22Rv1 (cell line): Measurements from ENCODE around the gene PPP1R15B.

Source experiments
- ZFX ChIP-seq: fragments of 450-650 bp; IDR thresholded peaks from 2 replicates; pipeline ENCODE4 v1.6.1; 2017; ENCODE audit warnings: antibody characterized with exemption, borderline replicate concordance
- TF ChIP-seq, protein P1 (sequence below): fragments of 450-650 bp; IDR thresholded peaks from 2 replicates; pipeline ENCODE4 v1.5.1; 2017; ENCODE audit warnings: mild to moderate bottlenecking

DNA sequence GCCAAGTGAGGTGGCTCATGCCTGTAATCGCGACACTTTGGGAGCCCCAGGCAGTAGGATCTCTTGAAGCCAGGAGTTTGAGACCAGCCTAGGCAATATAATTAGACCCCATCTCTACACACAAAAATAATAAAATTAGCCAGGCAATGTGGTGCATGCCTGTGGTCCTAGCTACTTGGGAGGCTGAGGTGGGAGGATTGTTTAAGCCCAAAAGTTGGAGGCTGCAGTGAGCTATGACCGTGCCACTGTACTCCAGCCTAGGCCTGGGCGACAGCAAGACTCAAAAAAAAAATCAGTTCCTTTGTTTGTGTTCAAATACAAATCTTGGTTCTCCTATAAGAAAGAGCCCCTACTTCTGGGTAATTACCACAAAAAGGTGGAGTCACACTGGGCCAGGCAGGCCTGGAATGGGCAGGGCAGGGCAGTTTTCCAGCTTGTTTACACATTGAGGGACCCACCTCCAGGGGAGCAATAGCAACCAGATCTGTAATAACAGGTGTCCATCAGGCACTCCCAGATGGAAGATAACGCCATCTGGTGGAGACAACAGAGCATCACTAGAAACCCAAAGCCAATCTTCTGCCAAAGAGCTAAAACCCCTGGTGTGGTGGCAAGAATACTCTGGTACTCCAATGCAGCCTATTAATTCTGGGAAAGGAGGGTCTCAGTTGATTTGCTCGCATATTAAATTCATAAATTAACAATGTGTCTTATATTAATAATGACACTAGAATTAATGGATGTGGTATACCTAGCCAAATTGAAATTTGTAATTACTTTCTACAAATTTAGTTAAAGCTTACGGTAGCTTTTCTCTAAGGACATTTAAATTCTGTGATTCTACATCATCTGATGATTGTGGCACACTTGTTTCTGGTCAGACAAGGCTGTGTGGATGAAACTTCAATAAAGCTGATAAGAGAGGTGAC lies 13.2 kb downstream of the PPP1R15B start:
- TF ChIP-seq, protein P1, sequence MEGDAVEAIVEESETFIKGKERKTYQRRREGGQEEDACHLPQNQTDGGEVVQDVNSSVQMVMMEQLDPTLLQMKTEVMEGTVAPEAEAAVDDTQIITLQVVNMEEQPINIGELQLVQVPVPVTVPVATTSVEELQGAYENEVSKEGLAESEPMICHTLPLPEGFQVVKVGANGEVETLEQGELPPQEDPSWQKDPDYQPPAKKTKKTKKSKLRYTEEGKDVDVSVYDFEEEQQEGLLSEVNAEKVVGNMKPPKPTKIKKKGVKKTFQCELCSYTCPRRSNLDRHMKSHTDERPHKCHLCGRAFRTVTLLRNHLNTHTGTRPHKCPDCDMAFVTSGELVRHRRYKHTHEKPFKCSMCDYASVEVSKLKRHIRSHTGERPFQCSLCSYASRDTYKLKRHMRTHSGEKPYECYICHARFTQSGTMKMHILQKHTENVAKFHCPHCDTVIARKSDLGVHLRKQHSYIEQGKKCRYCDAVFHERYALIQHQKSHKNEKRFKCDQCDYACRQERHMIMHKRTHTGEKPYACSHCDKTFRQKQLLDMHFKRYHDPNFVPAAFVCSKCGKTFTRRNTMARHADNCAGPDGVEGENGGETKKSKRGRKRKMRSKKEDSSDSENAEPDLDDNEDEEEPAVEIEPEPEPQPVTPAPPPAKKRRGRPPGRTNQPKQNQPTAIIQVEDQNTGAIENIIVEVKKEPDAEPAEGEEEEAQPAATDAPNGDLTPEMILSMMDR, result peak; percentile 98
- TF ChIP-seq ZFX, result no peak
